ENCODE measurements around the gene INPP5A. TPM values are rescaled to one million over a fixed set of nuclear protein-coding genes. Genes with fewer than 3 reads are reported as not detected.
"Not testable (repeated sequence)": the region's sequence is repeated elsewhere in the genome, so short reads cannot be mapped to it uniquely, and the experiment has no call there.

INPP5A gene
- total RNA-seq, 1 donor from 2014 or later: 45.2 TPM

DNA sequence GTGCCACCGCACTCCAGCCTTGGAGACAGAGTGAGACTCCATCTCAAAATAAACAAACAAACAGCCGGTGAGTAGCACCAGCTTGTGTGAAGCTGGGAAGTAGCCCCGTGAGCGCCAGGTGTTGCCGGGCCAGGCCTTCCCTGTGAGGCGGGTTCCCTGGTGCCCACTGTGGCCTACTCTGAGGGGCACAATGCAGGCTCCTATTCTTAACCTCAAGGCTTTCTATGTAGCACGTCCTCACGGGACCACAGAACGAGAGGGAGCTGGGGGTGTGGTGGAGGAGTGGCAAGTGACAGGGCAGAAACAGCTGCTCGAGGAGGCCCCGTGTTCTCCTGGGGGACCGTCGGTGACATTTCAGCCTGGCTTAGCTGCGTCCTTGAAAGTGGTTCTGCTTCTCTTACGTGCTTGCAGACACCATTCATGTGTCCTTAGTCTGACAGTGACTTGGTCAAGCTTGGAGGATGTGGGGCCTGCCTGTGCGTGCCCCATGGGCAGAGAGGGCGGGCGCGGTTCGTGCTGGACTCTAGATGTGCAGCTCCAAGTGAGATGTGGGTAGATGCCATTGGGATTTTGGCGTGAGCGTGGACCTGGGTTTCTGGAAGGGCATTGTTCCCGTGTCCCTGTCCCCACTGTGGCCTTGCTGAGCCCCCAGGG, 131.7 kb downstream of the INPP5A start:
- DNase-seq (ENCODE audit: low spot score): no peak
- no peak overlapping the region for H3K4me3 Mint-ChIP-seq (ENCODE audit: unreplicated experiment)
- H3K9me3 Mint-ChIP-seq (ENCODE audit: unreplicated experiment): no peaks in the 10 kb centered on the region
- TF ChIP-seq, protein P1, sequence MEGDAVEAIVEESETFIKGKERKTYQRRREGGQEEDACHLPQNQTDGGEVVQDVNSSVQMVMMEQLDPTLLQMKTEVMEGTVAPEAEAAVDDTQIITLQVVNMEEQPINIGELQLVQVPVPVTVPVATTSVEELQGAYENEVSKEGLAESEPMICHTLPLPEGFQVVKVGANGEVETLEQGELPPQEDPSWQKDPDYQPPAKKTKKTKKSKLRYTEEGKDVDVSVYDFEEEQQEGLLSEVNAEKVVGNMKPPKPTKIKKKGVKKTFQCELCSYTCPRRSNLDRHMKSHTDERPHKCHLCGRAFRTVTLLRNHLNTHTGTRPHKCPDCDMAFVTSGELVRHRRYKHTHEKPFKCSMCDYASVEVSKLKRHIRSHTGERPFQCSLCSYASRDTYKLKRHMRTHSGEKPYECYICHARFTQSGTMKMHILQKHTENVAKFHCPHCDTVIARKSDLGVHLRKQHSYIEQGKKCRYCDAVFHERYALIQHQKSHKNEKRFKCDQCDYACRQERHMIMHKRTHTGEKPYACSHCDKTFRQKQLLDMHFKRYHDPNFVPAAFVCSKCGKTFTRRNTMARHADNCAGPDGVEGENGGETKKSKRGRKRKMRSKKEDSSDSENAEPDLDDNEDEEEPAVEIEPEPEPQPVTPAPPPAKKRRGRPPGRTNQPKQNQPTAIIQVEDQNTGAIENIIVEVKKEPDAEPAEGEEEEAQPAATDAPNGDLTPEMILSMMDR (IDR thresholded peaks at IDR 0.05; ENCODE audit: unreplicated experiment): no peak
- no peaks in the 10 kb centered on the region for H3K4me1 Mint-ChIP-seq (ENCODE audit: unreplicated experiment)
- H3K27me3 Mint-ChIP-seq (ENCODE audit: unreplicated experiment): peaks cover 9% of the 10 kb centered on the region
- H3K27ac Mint-ChIP-seq (ENCODE audit: unreplicated experiment): no peak overlapping the region
- H3K36me3 Mint-ChIP-seq (ENCODE audit: low read depth, unreplicated experiment): peaks cover 4% of the 10 kb centered on the region

DNA sequence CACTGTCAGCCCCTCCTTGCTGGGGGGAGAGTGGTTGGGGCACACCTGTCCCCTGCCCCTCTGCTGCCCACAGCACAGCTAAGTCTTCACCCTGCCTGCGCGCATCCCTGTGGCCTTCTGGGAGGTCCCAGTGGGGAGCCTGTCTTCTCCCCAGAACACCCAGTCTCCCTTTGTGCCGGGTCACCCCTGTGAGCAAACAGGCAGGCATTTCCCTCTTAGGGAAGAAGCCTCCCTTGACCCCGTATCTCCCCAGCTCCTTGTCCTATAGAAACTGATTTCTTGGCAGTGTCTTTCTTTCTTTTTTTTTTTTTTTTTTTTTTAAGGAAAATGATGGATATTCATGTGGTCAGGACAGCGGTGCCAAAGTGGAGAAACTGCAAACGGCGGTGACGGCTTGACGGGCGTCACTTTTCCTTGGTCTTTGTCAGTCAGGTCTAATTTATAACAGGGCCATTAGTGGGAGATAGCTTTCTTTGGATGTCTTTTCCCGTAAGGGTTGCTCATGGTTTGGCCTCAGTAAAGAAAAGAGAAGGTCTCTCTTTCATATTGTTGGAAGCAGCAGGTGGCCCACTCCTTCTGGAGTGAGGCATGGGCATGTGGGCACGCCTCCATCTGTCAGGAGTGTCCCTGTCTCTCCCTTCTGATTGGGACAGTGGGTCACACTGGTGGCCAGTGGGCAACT, 133.1 kb downstream of the INPP5A start:
- Mint-ChIP-seq H3K4me3 (ENCODE audit: unreplicated experiment) (no peak overlapping the region), H3K9me3 (ENCODE audit: unreplicated experiment) (no peaks in the 10 kb centered on the region), H3K27me3 (ENCODE audit: unreplicated experiment) (peaks cover 11% of the 10 kb centered on the region), H3K36me3 (ENCODE audit: low read depth, unreplicated experiment) (peaks cover 4% of the 10 kb centered on the region), H3K4me1 (ENCODE audit: unreplicated experiment) (no peaks in the 10 kb centered on the region), H3K27ac (ENCODE audit: unreplicated experiment) (no peak overlapping the region)
- TF ChIP-seq, protein P1 (IDR thresholded peaks at IDR 0.05; ENCODE audit: unreplicated experiment): no peak
- no peak for DNase-seq (ENCODE audit: low spot score)

DNA sequence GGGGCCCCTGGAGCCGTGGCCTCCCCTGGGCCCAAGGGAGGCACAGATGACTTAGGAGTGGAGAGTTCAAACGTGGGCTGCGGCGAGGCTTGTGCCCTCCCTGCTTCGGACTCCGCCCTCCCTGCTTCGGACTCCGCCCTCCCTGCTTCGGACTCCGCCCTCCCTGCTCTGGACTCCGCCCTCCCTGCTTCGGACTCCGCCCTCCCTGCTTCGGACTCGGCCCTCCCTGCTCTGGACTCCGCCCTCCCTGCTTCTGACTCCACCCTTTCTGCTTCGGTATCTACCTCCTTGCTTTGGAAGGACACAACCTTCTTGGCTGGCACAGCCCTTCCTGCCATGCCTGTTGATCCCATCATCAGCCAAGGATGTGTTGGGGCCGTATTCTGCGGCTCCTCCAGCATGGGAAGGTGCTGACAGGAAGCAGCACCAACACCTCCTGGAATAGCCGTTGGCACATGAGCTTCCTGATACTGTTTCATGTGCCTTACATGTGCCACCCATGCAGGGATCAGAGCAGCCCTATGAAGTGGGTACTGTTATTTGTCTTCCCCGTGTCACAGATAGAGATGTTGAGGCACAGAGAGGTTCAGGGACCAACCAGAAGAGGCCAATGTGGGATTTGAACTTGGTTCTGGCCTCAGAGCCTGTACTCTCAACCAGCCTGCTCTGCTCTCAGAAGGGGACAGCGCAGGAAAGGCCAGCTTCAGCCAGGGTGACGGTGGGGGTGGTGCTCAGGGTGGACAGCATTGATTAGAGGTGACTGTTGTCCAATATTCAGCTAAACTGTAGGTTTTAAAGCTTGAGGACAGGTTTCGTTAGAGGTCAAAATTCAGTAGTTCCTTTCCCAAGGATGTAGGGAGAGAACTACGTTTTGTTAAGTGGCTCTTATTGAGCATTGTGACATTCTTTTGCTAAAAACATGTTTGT, 133.9 kb downstream of the INPP5A start:
- peaks cover 11% of the 10 kb centered on the region for H3K27me3 Mint-ChIP-seq (ENCODE audit: unreplicated experiment)
- H3K4me1 Mint-ChIP-seq (ENCODE audit: unreplicated experiment): no peaks in the 10 kb centered on the region
- DNase-seq (ENCODE audit: low spot score): no peak
- peaks cover 4% of the 10 kb centered on the region for H3K36me3 Mint-ChIP-seq (ENCODE audit: low read depth, unreplicated experiment)
- H3K4me3 Mint-ChIP-seq (ENCODE audit: unreplicated experiment): no peak overlapping the region
- H3K27ac Mint-ChIP-seq (ENCODE audit: unreplicated experiment): no peak overlapping the region
- TF ChIP-seq, protein P1 (IDR thresholded peaks at IDR 0.05; ENCODE audit: unreplicated experiment): no peak
- no peaks in the 10 kb centered on the region for H3K9me3 Mint-ChIP-seq (ENCODE audit: unreplicated experiment)

DNA sequence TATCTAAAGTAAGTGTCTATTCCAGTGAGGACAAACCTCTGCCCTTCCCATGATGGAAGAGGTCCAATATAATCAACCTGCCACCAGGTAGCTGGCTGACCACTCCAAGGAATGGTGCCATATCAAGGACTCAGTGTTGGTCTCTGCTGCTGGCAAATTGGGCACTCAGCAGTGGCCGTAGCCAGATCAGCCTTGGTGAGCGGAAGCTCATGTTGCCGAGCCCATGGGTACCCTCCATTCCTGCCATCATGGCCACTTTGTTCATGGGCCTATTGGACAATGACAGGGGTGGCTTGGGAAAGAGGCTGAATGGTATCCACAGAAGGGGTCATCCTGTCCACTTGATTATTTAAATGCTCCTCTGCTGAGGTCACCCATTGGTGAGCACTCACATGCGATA, 136.2 kb downstream of the INPP5A start:
- not testable (repeated sequence) for H3K4me1 Mint-ChIP-seq (ENCODE audit: unreplicated experiment); H3K9me3 Mint-ChIP-seq (ENCODE audit: unreplicated experiment); H3K4me3 Mint-ChIP-seq (ENCODE audit: unreplicated experiment); DNase-seq (ENCODE audit: low spot score); H3K36me3 Mint-ChIP-seq (ENCODE audit: low read depth, unreplicated experiment); H3K27ac Mint-ChIP-seq (ENCODE audit: unreplicated experiment)
- peaks cover 10% of the 10 kb centered on the region for H3K27me3 Mint-ChIP-seq (ENCODE audit: unreplicated experiment)

DNA sequence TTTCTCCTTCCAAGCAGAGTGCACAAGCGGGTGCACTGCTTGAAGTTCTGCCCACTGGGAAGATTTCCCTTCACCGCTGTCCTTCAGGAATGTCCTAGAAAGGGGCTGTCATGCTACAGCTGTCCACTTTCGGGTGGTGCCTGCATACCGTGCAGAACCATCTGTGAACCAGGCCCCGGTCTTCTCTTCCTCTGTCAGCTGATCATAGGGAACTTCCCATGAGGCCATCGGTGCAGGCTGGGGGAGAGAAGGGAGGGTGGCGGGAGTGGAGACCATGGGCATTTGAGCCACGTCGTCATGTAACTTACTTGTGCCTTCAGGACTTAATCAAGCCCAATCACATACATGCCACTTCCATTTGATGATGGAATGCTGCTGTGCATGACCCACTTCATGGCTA, 136.7 kb downstream of the INPP5A start:
- TF ChIP-seq, protein P1 (IDR thresholded peaks at IDR 0.05; ENCODE audit: unreplicated experiment): no peak
- Mint-ChIP-seq H3K27me3 (ENCODE audit: unreplicated experiment) (peaks cover 10% of the 10 kb centered on the region), H3K36me3 (ENCODE audit: low read depth, unreplicated experiment) (peaks cover 4% of the 10 kb centered on the region), H3K4me3 (ENCODE audit: unreplicated experiment) (no peak overlapping the region), H3K4me1 (ENCODE audit: unreplicated experiment) (no peaks in the 10 kb centered on the region), H3K27ac (ENCODE audit: unreplicated experiment) (no peak overlapping the region), H3K9me3 (ENCODE audit: unreplicated experiment) (no peaks in the 10 kb centered on the region)
- DNase-seq (ENCODE audit: low spot score): no peak

Measured in endothelial cell (in vitro differentiated cells).